HCT116 (cell line): ENCODE data around the gene IREB2. TPM values are rescaled to one million over a fixed set of nuclear protein-coding genes. Genes with fewer than 3 reads are reported as not detected.

Source experiments
- ATAC-seq: fragments of 200-7000 bp; cut with Tn5 transposase; 2 replicates; pipeline ENCODE4 v1.9.1; 2020; ENCODE audit warnings: mild to moderate bottlenecking, moderate library complexity
- BruUV-seq: library from RNA; stranded (reverse); fragments of 400-500 nt; replicated peaks from 2 replicates; lab custom pipeline; 2021; lab: Mats Ljungman, UMichigan
- CTCF ChIA-PET: fragments of 300-600 bp; sonication (Branson Sonifier 250); formaldehyde crosslinking; loops from one replicate; lab custom pipeline; 2021; ENCODE audit warnings: antibody characterized with exemption; lab: Charles Lee
- POLR2A ChIA-PET: fragments of 300-600, 350-600 bp; sonication (Branson Sonifier 250); formaldehyde crosslinking; loops from one replicate; lab custom pipeline; 2021; ENCODE audit warnings: antibody characterized with exemption; lab: Charles Lee
- RAD21 ChIA-PET, 2 experiments: fragments of 300-600 bp; sonication (Branson Sonifier 250); formaldehyde crosslinking; loops; one replicate each; lab custom pipeline; 2023; ENCODE audit warnings: low total read pairs in 2 of 2; ENCODE audit not compliant: uncharacterized antibody in 2 of 2, unreplicated experiment in 2 of 2, low non-redundant PET in 1 of 2; lab: Charles Lee
- DNase-seq: peaks from one replicate; pipeline ENCODE4 v3.0.0-alpha.2; 2010; ENCODE audit warnings: low read depth, low spot score
- H2AFZ ChIP-seq: fragments of 200-600 bp; shearing (Covaris generic), sonication (generic); 2 replicates; pipeline ENCODE4 v1.6.1; 2017; ENCODE audit warnings: low read depth, mixed run types, mixed read lengths, antibody characterized with exemption, low read length; ENCODE audit not compliant: poor library complexity, severe bottlenecking
- H3K27ac ChIP-seq: 2 replicates; pipeline ENCODE4 v1.5.1; 2012; ENCODE audit warnings: low read depth, low read length
- H3K27me3 ChIP-seq: fragments of 200-600 bp; sonication (generic); 2 replicates; pipeline ENCODE4 v1.6.1; 2016; ENCODE audit warnings: mixed run types, low read length, mixed read lengths; ENCODE audit not compliant: insufficient read depth
- H3K36me3 ChIP-seq, 2 experiments: fragments of 200-500 bp in 1 of 2; fragments of 200-600 bp in 1 of 2; sonication (Bioruptor generic) in 1 of 2; sonication (generic) in 1 of 2; 2 replicates each; pipeline versions ENCODE4 v1.5.1 to v1.6.1; 2014 to 2016; ENCODE audit warnings: low read length in 2 of 2, inconsistent platforms in 1 of 2, mixed read lengths in 1 of 2, mixed run types in 1 of 2; ENCODE audit not compliant: insufficient read depth in 2 of 2, control insufficient read depth in 1 of 2
- H3K4me1 ChIP-seq, 2 experiments: fragments of 200-600 bp in 1 of 2; sonication (generic) in 1 of 2; 2 replicates each; pipeline versions ENCODE4 v1.5.1 to v1.6.1; 2012 to 2017; ENCODE audit warnings: low read length in 2 of 2, inconsistent platforms in 1 of 2, mild to moderate bottlenecking in 1 of 2, mixed read lengths in 1 of 2, mixed run types in 1 of 2, moderate library complexity in 1 of 2; ENCODE audit not compliant: insufficient read depth in 2 of 2, control insufficient read depth in 1 of 2
- H3K4me2 ChIP-seq: fragments of 200-600 bp; sonication (generic); 2 replicates; pipeline ENCODE4 v1.6.1; 2017; ENCODE audit warnings: mixed run types, low read length, mixed read lengths
- H3K4me3 ChIP-seq, 2 experiments: fragments of 200-600 bp in 1 of 2; sonication (generic) in 1 of 2; replicated peaks in 1 of 2; 2 replicates each; pipeline ENCODE4 v1.5.1; 2011 to 2016; ENCODE audit warnings: low read length in 2 of 2, control low read depth in 1 of 2, low read depth in 1 of 2, mild to moderate bottlenecking in 1 of 2, mixed read lengths in 1 of 2, mixed run types in 1 of 2
- H3K79me2 ChIP-seq: fragments of 200-600 bp; sonication (generic); 2 replicates; pipeline ENCODE4 v1.6.1; 2017; ENCODE audit warnings: mild to moderate bottlenecking, mixed run types, low read length, moderate library complexity, mixed read lengths; ENCODE audit not compliant: insufficient read depth
- H3K9ac ChIP-seq: fragments of 200-600 bp; sonication (generic); 2 replicates; pipeline ENCODE4 v1.6.1; 2016; ENCODE audit warnings: low read length, mixed read lengths
- H3K9me2 ChIP-seq: fragments of 200-600 bp; sonication (generic), shearing (Covaris generic); 2 replicates; pipeline ENCODE4 v1.6.1; 2017; ENCODE audit warnings: mixed run types, mild to moderate bottlenecking, moderate library complexity; ENCODE audit not compliant: insufficient read depth
- H3K9me3 ChIP-seq, 2 experiments: fragments of 200-500 bp in 1 of 2; fragments of 200-600 bp in 1 of 2; sonication (Bioruptor generic) in 1 of 2; sonication (generic) in 1 of 2; 2 replicates each; pipeline ENCODE4 v1.6.1; 2014 to 2017; ENCODE audit warnings: low read length in 2 of 2, mixed read lengths in 2 of 2, inconsistent platforms in 1 of 2, low read depth in 1 of 2, mild to moderate bottlenecking in 1 of 2, mixed run types in 1 of 2, moderate library complexity in 1 of 2; ENCODE audit not compliant: control insufficient read depth in 1 of 2, insufficient read depth in 1 of 2
- H4K20me1 ChIP-seq: fragments of 200-600 bp; sonication (generic), shearing (Covaris generic); 2 replicates; pipeline ENCODE4 v1.6.1; 2017; ENCODE audit warnings: mixed run types, mild to moderate bottlenecking, moderate library complexity; ENCODE audit not compliant: insufficient read depth
- ATF3 ChIP-seq: IDR thresholded peaks from 2 replicates; pipeline ENCODE4 v1.6.1; 2012
- CEBPB ChIP-seq: IDR thresholded peaks from 2 replicates; pipeline ENCODE4 v1.6.1; 2012; ENCODE audit warnings: low read depth
- ELF1 ChIP-seq: IDR thresholded peaks from 2 replicates; pipeline ENCODE4 v1.6.1; 2012; ENCODE audit warnings: low read depth, borderline replicate concordance
- EZH2 ChIP-seq: fragments of 200-600 bp; sonication (generic); IDR thresholded peaks from 2 replicates; pipeline ENCODE4 v1.6.1; 2017; ENCODE audit warnings: antibody characterized with exemption, mixed run types
- FOSL1 ChIP-seq: IDR thresholded peaks from 2 replicates; pipeline ENCODE4 v1.6.1; 2012; ENCODE audit warnings: low read depth
- RAD21 ChIP-seq: IDR thresholded peaks from 2 replicates; pipeline ENCODE4 v1.6.1; 2012; ENCODE audit warnings: low read depth, mild to moderate bottlenecking
- REST ChIP-seq: IDR thresholded peaks from 2 replicates; pipeline ENCODE4 v1.6.1; 2012; ENCODE audit warnings: low read depth
- SRF ChIP-seq: IDR thresholded peaks from 2 replicates; pipeline ENCODE4 v1.6.1; 2012; ENCODE audit warnings: low read depth
- TCF7L2 ChIP-seq: IDR thresholded peaks from 2 replicates; pipeline ENCODE4 v1.7.0; 2011; ENCODE audit warnings: borderline replicate concordance, inconsistent platforms; ENCODE audit not compliant: insufficient read depth, insufficient read length; ENCODE audit errors: extremely low read depth
- YY1 ChIP-seq: IDR thresholded peaks from 2 replicates; pipeline ENCODE4 v1.6.1; 2011; ENCODE audit warnings: low read length, low read depth, moderate library complexity, mild to moderate bottlenecking; ENCODE audit not compliant: insufficient replicate concordance; ENCODE audit errors: extremely low read depth
- ZNF274 ChIP-seq: fragments of 200-500 bp; sonication (Bioruptor generic); IDR thresholded peaks from 2 replicates; pipeline ENCODE4 v1.6.1; 2014; ENCODE audit warnings: mild to moderate bottlenecking, low read depth, low read length, inconsistent platforms
- intact Hi-C: fragments of 100-400 bp; cut with micrococcal nuclease; formaldehyde crosslinking; loops from 2 replicates; pipeline ENCODE4 v1.10.0; 2022
- total RNA-seq: library from RNA; stranded (reverse); gene quantifications from one replicate; pipeline ENCODE4 v1.2.1, GENCODE V29; 2021; ENCODE audit not compliant: unreplicated experiment

IREB2 gene
- total RNA-seq, 1 experiment from 2014 or later, result 57.6 TPM

- TF ChIP-seq SRF, result no peak
- TF ChIP-seq EZH2, result no peak
Observed at GRCh38 chr15:78448441-78449219, 10.6 kb downstream of the IREB2 start (continued).

- POLR2A ChIA-PET, result interaction anchor here (0.7 kb wide), 1 partner anchor 21 kb away, joined by 3 read pairs; no protein-coding TSS in a partner anchor
- Histone ChIP-seq H3K4me3 (no peak overlapping the region), H2AFZ (no peak overlapping the region), H3K79me2 (peaks cover 100% of the 10 kb centered on the region), H3K9me3 (no peaks in the 10 kb centered on the region), H4K20me1 (peaks cover 15% of the 10 kb centered on the region), H3K27me3 (no peaks in the 10 kb centered on the region), H3K4me1 (no peaks in the 10 kb centered on the region), H3K27ac (no peak overlapping the region), H3K9me2 (no peaks in the 10 kb centered on the region), H3K4me2 (no peak overlapping the region), H3K36me3 (peaks cover 8 to 13% of the 10 kb centered on the region in 2 experiments), H3K9ac (no peak overlapping the region)
- CTCF ChIA-PET, result interaction anchor here (0.9 to 1.7 kb wide), 2 partner anchors 27 to 289 kb away, joined by 3 to 7 read pairs; no protein-coding TSS in a partner anchor
- intact Hi-C loops, result no loop called here
- DNase-seq (no peak), ATAC-seq (no peak)
- RAD21 ChIA-PET, result no interaction called here
- BruUV-seq, result no TSS peak
- TF ChIP-seq YY1, result no peak
- TF ChIP-seq REST, result no peak
- no peak for TF ChIP-seq SRF
- no peak for TF ChIP-seq FOSL1
- no peak for TF ChIP-seq ATF3
- no peak for TF ChIP-seq ELF1
- TF ChIP-seq CEBPB, result no peak
- TF ChIP-seq RAD21, result no peak
- TF ChIP-seq TCF7L2, result no peak
- no peak for TF ChIP-seq ZNF274
Observed at GRCh38 chr15:78449220-78449999, 11.4 kb downstream of the IREB2 start.
